Activated gamma-delta T cell treated with anti-CD3 and anti-CD28 coated beads, Interleukin-2, amount 50 U/mL, for 16 hours (primary cell): Measurements from ENCODE around the gene DCDC1.

Source experiments
- DNase-seq: peaks from one replicate; pipeline ENCODE4 v3.0.0-alpha.2; 2020; ENCODE audit warnings: low read depth

The DCDC1 gene

GRCh38 chr11:31106968-31107576 lies 262.5 kb downstream of the DCDC1 start:
- no peak for DNase-seq

- DNase-seq: no peak
Observed at GRCh38 chr11:31106326-31106725, 263.2 kb downstream of the DCDC1 start.

GRCh38 chr11:31102875-31103274 lies 266.7 kb downstream of the DCDC1 start:
- DNase-seq: no peak

DNA sequence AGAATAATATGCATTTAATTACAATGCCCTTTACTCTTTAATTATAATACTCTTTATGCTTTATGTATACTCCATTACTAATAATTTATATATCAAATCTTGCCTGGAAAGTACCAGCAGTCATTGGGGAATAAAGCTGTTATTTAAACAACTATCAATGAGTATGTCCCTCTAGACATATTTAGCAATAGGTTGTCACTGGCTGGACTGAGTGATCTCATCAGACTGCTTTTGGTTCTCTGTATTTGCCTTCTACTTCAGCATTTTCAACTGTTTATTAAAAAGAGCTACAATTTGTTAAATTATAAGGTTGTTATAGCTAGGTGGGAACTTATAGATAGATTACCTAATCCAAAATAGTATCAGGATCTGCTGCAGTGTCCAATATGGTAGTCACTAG lies 267.2 kb downstream of the DCDC1 start:
- no peak for DNase-seq

GRCh38 chr11:31096191-31096805 lies 273.2 kb downstream of the DCDC1 start:
- DNase-seq: no peak

GRCh38 chr11:31092638-31093037 lies 276.9 kb downstream of the DCDC1 start:
- no peak for DNase-seq

DNA sequence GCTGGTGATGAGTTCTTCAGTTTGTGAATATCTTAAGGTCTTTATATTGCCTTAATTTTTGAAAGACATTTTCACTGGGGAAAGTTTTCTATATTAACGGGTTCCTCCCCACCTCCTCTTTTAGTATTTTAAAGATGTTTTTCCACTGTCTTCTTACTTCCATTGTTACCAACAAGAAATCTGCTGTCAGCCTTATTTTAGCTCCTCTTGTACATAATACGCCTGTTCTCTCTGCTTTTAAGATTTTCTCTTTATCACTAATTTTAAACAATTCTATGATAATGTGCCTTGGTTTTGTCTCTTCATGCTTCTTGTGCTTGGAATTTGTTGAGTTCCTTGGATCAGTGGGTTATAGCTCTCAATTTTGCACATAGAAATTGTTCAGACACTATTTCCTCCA lies 280.4 kb downstream of the DCDC1 start:
- DNase-seq: no peak

DNA sequence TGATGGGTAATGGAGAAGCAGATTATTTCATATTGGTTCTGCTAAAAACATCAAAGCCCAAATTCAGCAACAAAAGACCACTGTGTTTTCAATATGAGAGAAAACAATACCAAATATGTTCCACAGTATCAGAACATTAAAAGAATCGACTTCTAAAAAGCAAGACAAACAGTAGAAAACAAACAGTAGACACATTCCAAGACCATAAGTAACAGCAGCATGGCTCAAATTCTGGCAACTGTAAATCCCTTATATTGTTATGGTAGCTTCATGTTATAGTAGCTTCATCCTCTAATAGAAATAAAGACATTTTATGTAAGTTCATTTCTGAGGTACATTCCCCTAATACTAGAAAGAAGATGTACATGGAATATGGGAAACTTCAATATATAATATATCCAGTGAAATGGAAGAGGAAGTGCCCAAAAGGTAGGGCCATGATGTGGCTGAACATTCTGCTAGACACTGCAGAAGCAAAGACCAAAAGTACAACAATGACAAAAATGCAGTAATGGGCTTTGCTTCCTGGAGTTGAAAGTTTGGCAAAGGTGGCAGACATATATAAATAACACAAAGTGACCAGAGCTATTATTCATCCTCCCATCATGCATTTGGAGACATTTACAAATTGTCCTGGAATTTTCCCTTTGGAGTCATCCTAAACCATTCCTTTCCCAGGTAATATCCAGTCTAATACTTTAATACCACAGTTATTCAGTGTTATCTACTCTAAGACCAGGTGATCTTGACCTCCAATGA lies 299.9 kb downstream of the DCDC1 start:
- no peak for DNase-seq

DNA sequence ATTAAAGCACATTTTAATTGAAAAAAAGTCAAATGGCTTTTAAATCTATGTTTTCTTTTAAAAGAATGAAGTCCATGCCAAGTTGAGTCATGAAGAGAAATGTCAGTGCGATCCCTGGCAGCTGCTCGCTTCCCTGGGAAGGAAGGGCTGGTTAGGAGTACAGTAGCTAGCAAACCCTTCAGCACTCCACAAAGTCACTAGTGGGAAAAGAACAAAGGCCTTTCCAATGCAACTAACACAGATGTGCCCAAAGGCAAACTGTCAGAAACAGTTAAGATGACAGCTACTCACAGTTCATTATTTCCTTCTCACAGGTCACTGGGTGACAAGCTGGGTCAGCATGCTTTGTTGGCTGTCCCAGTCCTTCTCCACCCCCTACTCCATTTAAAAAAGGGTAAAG lies 308.7 kb downstream of the DCDC1 start:
- DNase-seq: no peak

- no peak for DNase-seq
Observed at GRCh38 chr11:31059529-31059928, 310.0 kb downstream of the DCDC1 start.

- no peak for DNase-seq
Observed at GRCh38 chr11:31050061-31050765, 319.3 kb downstream of the DCDC1 start.

DNA sequence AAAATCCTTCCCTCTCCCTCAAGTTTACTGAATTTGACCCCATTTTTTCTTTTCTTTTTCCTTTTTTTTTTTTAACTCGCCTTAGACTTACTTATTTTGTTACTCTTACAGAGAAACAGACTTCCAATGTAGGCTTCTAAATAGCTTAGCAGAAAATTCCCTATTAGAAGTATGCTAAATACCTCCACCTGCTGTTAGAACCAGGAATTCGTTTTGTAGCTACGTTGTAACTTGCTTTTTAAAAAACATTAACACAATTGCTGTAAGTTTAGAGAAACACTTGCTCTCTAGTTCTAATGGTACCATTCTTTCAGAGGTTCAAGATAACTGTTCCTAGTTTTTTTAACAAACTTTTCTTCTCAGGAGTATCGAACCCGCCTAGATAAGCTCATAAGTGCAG lies 324.2 kb downstream of the DCDC1 start:
- no peak for DNase-seq

DNA sequence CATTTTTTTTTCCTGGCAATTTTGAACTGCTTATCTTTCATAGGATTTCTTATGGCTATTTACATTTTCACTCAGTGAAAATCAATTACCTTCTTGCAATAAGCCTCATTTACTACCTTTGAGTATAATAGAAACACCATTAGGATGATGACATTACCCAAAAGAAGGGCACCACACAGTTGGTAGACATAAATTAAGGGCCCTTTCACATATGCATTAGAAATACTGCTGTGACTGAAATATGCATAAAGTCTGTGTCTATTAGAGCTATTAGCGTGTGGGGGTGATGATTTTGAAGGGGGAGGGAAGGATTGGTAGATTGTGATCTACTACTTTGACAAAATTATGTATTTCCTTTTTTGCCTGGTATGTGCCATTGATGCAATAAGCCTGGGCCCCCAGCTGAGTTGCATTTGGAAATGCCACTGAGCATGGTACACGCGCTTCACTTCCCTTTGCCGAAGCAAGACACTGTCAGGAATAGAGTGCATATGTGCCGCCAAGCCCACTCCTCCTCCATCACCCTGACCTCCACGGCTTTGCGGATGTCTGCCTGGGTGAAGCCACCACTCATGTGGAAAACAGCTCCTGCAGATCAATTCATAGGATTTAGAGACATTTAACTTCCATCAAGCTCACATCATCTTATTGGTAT lies 339.3 kb downstream of the DCDC1 start:
- DNase-seq: no peak

DNA sequence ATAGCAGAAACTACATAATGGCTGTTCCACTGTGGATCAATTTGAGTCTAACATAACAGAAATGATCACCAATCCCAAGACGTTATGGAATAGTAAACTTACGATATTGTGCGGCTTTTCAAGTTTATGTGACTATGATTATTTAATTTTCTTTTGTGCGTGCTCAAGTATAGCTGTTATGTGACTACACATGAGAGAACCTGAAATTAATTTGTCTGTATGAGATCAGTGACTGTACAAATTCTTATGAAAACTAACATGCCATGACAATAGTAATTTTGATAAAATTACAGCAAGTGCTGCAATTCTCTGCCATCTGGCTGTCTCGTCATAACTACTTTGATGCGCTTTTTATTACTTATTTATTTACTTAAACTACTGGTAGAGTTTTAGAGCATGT lies 343.2 kb downstream of the DCDC1 start:
- DNase-seq: no peak

DNA sequence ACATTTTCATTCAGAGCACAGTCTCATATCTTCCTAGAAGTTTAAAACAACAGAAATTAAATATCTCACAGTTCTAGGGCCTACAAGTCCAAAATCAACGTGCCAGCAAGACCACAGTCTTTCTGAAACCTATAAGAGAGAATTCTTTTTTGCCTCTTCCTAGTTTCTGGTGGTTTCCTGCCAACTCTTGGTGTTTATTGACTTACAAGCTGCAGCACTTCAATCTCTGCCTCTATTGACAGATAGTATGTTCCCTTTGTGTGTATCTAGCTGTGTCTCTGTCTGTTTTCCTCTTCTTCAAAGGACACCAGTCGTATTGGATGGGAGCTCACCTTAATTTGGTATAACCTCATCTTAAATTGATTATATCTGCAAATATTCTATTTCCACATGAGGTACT lies 347.5 kb downstream of the DCDC1 start:
- no peak for DNase-seq

- no peak for DNase-seq
Observed at GRCh38 chr11:31019786-31020185, 349.8 kb downstream of the DCDC1 start.

GRCh38 chr11:31005202-31005601 lies 364.3 kb downstream of the DCDC1 start:
- no peak for DNase-seq

DNA sequence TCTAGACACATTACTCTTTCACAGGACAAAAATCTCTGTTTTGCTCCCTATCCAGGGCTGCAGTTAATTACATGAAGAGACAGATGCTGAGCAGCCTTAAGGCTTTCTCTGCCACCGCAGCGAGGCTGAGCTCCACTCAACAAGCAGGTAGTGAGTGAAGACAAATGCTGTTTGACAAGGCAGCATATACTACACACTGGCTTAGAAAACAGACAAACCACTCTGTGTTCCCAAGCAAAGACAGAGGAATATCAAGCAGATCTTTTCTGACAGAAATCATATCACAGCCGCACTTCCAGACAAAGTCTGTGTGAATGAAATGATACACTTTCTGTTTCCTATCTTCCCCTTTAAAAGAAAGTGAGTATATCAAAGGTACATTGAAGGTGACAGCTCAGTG lies 368.1 kb downstream of the DCDC1 start:
- no peak for DNase-seq

DNA sequence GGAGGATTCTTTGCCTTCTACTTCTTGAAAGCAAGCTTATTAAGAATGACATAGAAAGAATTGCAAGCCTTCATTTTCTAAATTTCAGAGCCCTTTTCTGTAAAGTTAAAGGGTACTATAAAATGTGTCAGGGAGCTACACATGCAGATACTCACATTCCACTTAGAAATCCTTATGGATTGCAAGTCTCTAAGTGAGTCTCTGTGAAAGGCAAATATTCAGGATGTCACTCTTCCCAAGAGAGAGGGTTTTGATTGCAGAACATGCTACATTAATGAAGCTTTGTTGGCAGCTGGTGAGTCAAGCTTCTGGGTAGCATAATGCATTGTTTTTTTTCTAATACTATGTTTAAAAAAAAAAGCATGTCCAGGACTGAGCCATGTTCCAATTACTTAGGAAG lies 369.2 kb downstream of the DCDC1 start:
- DNase-seq: no peak

DNA sequence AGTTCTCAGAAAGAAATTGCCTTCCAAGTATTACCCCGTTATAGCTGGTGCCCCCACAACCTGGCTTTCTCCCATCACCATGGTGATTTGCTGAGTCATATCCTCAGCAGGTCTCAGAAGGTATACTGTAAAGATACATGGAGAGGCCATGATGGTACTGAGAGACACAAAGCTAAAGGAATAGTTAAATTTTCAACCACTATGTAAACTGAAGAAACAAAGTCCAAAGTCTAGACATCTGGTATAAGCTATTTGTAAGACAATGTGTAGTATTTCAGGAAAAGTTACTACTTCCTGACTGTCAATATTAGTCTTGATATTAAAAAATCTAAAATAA lies 377.1 kb downstream of the DCDC1 start:
- no peak for DNase-seq

DNA sequence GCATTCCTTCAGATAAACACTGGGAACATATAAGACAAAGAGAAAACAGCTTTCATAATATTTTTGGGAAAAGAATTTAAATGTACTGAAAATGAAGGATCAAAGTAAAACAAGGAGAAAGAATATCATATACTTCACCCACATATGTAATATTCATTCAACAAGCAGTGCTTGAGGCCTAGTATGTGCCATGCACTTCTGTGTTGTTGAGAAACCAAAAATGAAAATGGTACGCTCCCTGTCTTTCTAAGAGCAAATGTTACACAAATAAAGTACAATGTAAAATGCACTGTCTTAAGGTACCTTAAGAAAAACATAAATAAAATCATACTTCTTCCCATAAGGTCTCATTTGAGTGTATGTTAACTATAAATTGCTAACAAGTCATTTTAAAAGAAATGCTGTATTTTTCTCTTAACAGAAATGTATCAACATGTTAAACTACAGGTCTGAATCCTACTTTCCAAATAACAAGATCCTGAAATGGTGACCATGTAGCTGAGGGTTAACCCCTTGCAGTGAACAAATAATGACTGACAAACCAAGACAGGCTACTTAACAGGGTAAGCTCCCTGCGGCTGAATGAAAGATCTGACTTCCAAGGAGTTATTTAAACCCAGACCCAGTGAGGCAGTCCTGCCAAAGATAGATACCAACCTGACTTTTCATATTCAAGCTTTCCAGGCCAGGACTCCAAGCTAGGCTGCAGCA lies 377.6 kb downstream of the DCDC1 start:
- DNase-seq: no peak

DNA sequence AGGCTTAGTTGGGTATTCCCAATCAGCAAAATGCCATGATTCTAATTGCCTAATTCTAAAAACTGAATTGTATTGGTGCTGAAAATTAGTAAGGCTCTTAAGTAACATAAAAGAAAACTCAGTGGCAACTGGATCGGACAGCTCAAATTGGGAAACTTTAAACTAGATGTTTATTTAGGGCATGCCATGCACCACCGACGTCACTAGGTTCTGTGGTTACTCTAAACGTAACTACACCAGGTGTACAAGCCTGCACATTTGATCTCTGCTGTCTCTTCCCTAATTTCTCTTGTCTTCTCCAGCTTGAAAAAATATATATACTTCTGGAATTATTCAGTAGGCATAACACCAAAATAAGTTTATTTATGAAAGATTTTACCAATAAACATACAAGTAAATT lies 378.2 kb downstream of the DCDC1 start:
- no peak for DNase-seq
